ENCODE data around the gene SYT9. TPM values are rescaled to one million over a fixed set of nuclear protein-coding genes. Genes with fewer than 3 reads are reported as not detected.

The SYT9 gene
- total and polyA plus RNA-seq, 2 of the 8 experiments (the other 6 are each of a cell fraction or from before 2014, with no cell fraction given): 1.5 to 2.9 TPM

- H4K20me1 ChIP-seq (replicated peaks in 1 of 2; ENCODE audit: control insufficient read depth in 1 of 2, insufficient read depth in 2 of 2, low read length in 2 of 2): no peaks in the 10 kb centered on the region
- no peak overlapping the region for H3K27ac ChIP-seq (ENCODE audit: low read depth, low read length)
- H2AK5ac ChIP-seq (ENCODE audit: low read depth, low read length): no peak overlapping the region
- no peaks in the 10 kb centered on the region for H3K79me2 ChIP-seq (ENCODE audit: control insufficient read depth in 1 of 2, insufficient read depth in 2 of 2, low read length in 2 of 2)
- H3K23me2 ChIP-seq (ENCODE audit: low read depth, low read length): no peaks in the 10 kb centered on the region
- H2BK5ac ChIP-seq (ENCODE audit: low read depth, low read length): no peak overlapping the region
- H3K23ac ChIP-seq (ENCODE audit: insufficient read length): no peak overlapping the region
- H4K5ac ChIP-seq (ENCODE audit: insufficient read length, low read depth, low read length): no peak overlapping the region
- TF ChIP-seq KDM5A (IDR thresholded peaks at IDR 0.05; ENCODE audit: low read length): no peak
- no peak for TF ChIP-seq POLR2AphosphoS5 (IDR thresholded peaks at IDR 0.05; ENCODE audit: low read depth, low read length)
- H2AFZ ChIP-seq (ENCODE audit: low read length): no peak overlapping the region
- FAIRE-seq: no peak
- H3K14ac ChIP-seq (ENCODE audit: insufficient read length): no peak overlapping the region
- H2BK15ac ChIP-seq (ENCODE audit: low read length): no peak overlapping the region; the same call in 1 of the 2 replicates
- no peak overlapping the region for H3K18ac ChIP-seq (ENCODE audit: extremely low read depth, low read length)
- no peak overlapping the region for H2BK120ac ChIP-seq (replicated peaks; ENCODE audit: low read depth, low read length)
- H3K56ac ChIP-seq (replicated peaks; ENCODE audit: insufficient read length, low read depth, low read length): no peak overlapping the region
- H3K9ac ChIP-seq (replicated peaks in 1 of 4; ENCODE audit: extremely low read depth in 1 of 4, low read depth in 3 of 4, low read length in 3 of 4): no peak overlapping the region
- peaks cover under 1 to 7% of the 10 kb centered on the region in 2 experiments; a peak in 2 of 4 replicates for H3K9me3 ChIP-seq (ENCODE audit: insufficient read depth in 2 of 2, low read depth in 1 of 2, low read length in 1 of 2)
- 97% methylated on average over 2 of the region's 2 CpGs; no CpG with 5 or more reads in 1 of the 2 experiments for WGBS, 2 experiments (ENCODE audit: extremely low coverage in 1 of 2, insufficient coverage in 1 of 2, insufficient read length in 1 of 2, insufficient replicate concordance in 2 of 2, low coverage in 1 of 2, low lambda C conversion rate in 2 of 2, missing lambda C conversion rate in 1 of 2)
- H2BK20ac ChIP-seq (ENCODE audit: low read length): no peak overlapping the region
- ChIA-PET POLR2A (ENCODE audit: partially characterized antibody) (no interaction called here), CTCF (ENCODE audit: partially characterized antibody) (interaction anchor here (0.5 to 6.9 kb wide), 5 partner anchors 8 to 103 kb away, joined by 3 to 48 read pairs (median 3); no protein-coding TSS in a partner anchor)
- H3K27me3 ChIP-seq (replicated peaks in 1 of 4; ENCODE audit: control insufficient read depth in 3 of 4, extremely low read depth in 1 of 4, insufficient read depth in 3 of 4, low read length in 3 of 4): no peaks in the 10 kb centered on the region
- no peak overlapping the region; the same call in 1 of the 2 replicates for H2BK12ac ChIP-seq (ENCODE audit: low read depth, low read length)
- H3K79me1 ChIP-seq (ENCODE audit: low read depth, low read length): no peaks in the 10 kb centered on the region
- no peak overlapping the region for H4K91ac ChIP-seq (replicated peaks; ENCODE audit: insufficient read length, low read length)
- no peak overlapping the region for H3K4ac ChIP-seq (replicated peaks; ENCODE audit: insufficient read length, low read depth, low read length)
- DNase-seq (ENCODE audit: low read depth in 1 of 2, low spot score in 2 of 2): no peak
- no peaks in the 10 kb centered on the region for H3K36me3 ChIP-seq (ENCODE audit: control insufficient read depth in 2 of 4, insufficient read depth in 4 of 4, low read length in 3 of 4)
- no peaks in the 10 kb centered on the region for H3K4me1 ChIP-seq (replicated peaks in 1 of 4; ENCODE audit: control insufficient read depth in 3 of 4, insufficient read depth in 4 of 4, low read length in 3 of 4)
- H3K4me3 ChIP-seq (ENCODE audit: extremely low read depth in 1 of 4, insufficient read depth in 2 of 4, low read depth in 3 of 4, low read length in 4 of 4): no peak overlapping the region
- no peak overlapping the region for H4K8ac ChIP-seq (ENCODE audit: extremely low read depth, insufficient read depth, low read length)
- H3K4me2 ChIP-seq (ENCODE audit: insufficient read depth in 1 of 2, low read depth in 2 of 2, low read length in 2 of 2): no peak overlapping the region
Observed at GRCh38 chr11:7291100-7291829, 39.6 kb downstream of the SYT9 start.

All from H1 (cell line).